WTC11 (cell line): Measurements from ENCODE around the gene TCOF1. TPM values are rescaled to one million over a fixed set of nuclear protein-coding genes. Genes with fewer than 3 reads are reported as not detected.

Experiments used
- AR ChIP-seq: fragments of 250-450 bp; sonication (Bioruptor Pico); IDR thresholded peaks from 2 replicates; pipeline ENCODE4 v1.9.0; 2021; ENCODE audit warnings: mild to moderate bottlenecking
- ELF4 ChIP-seq: sonication (generic); formaldehyde crosslinking; IDR thresholded peaks from 2 replicates; pipeline ENCODE4 v1.8.1; 2022; ENCODE audit warnings: low read depth, mild to moderate bottlenecking, moderate library complexity, missing genetic modification reagents
- FOXJ3 ChIP-seq: sonication (generic); formaldehyde crosslinking; IDR thresholded peaks from 2 replicates; pipeline ENCODE4 v1.9.0; 2021; ENCODE audit warnings: missing genetic modification reagents, mild to moderate bottlenecking, borderline replicate concordance
- GTF2I ChIP-seq: fragments of 250-450 bp; sonication (Bioruptor Pico); conservative IDR thresholded peaks from 2 replicates; pipeline ENCODE4 v1.4.0; 2021; ENCODE audit warnings: mild to moderate bottlenecking
- IRF2 ChIP-seq: sonication (generic); formaldehyde crosslinking; IDR thresholded peaks from 2 replicates; pipeline ENCODE4 v1.8.0; 2022; ENCODE audit warnings: low read depth, missing genetic modification reagents, borderline replicate concordance
- KAT7 ChIP-seq: sonication (generic); formaldehyde crosslinking; IDR thresholded peaks from 2 replicates; pipeline ENCODE4 v1.8.1; 2023; ENCODE audit warnings: missing genetic modification reagents, mild to moderate bottlenecking, borderline replicate concordance
- NR1H2 ChIP-seq: sonication (generic); formaldehyde crosslinking; IDR thresholded peaks from 2 replicates; pipeline ENCODE4 v1.9.0; 2021; ENCODE audit warnings: mild to moderate bottlenecking, moderate library complexity, missing genetic modification reagents
- OVOL2 ChIP-seq: fragments of 250-450 bp; sonication (Bioruptor Pico); IDR thresholded peaks from 2 replicates; pipeline ENCODE4 v1.9.0; 2021; ENCODE audit warnings: mild to moderate bottlenecking, borderline replicate concordance
- PRDM15 ChIP-seq: sonication (generic); formaldehyde crosslinking; IDR thresholded peaks from 2 replicates; pipeline ENCODE4 v1.8.0; 2022; ENCODE audit warnings: missing genetic modification reagents
- PREB ChIP-seq: sonication (generic); formaldehyde crosslinking; IDR thresholded peaks from 2 replicates; pipeline ENCODE4 v1.8.1; 2022; ENCODE audit warnings: mild to moderate bottlenecking, missing genetic modification reagents, moderate library complexity, borderline replicate concordance
- PRRX2 ChIP-seq: fragments of 250-450 bp; sonication (Bioruptor Pico); IDR thresholded peaks from 2 replicates; pipeline ENCODE4 v1.8.0; 2021; ENCODE audit warnings: mild to moderate bottlenecking
- RORB ChIP-seq: fragments of 250-450 bp; sonication (Bioruptor Pico); IDR thresholded peaks from 2 replicates; pipeline ENCODE4 v1.9.0; 2021; ENCODE audit warnings: mild to moderate bottlenecking
- ZNF138 ChIP-seq: sonication (generic); formaldehyde crosslinking; conservative IDR thresholded peaks from 2 replicates; pipeline ENCODE4 v1.8.1; 2022; ENCODE audit warnings: mild to moderate bottlenecking, moderate library complexity, missing genetic modification reagents
- ZNF263 ChIP-seq: sonication (generic); formaldehyde crosslinking; IDR thresholded peaks from 2 replicates; pipeline ENCODE4 v1.8.1; 2022; ENCODE audit warnings: low read depth, mild to moderate bottlenecking, moderate library complexity, missing genetic modification reagents
- ZNF423 ChIP-seq: fragments of 250-450 bp; sonication (Bioruptor Pico); IDR thresholded peaks from 2 replicates; pipeline ENCODE4 v2.1.2; 2022; ENCODE audit warnings: mild to moderate bottlenecking, moderate library complexity
- total RNA-seq: library from RNA; stranded (reverse); gene quantifications from 3 replicates; pipeline ENCODE4 v1.2.3, GENCODE V29; 2021
- TF ChIP-seq, protein P1 (sequence below): sonication (generic); formaldehyde crosslinking; IDR thresholded peaks from 2 replicates; pipeline ENCODE4 v1.8.1; 2023; ENCODE audit warnings: mild to moderate bottlenecking, missing genetic modification reagents, borderline replicate concordance
- TF ChIP-seq, protein P2 (sequence below): sonication (generic); formaldehyde crosslinking; IDR thresholded peaks from 2 replicates; pipeline ENCODE4 v1.8.0; 2023; ENCODE audit warnings: mild to moderate bottlenecking, missing genetic modification reagents
- TF ChIP-seq, protein P3 (sequence below): fragments of 200-600 bp; IDR thresholded peaks from 2 replicates; pipeline ENCODE4 v1.8.0; 2022; ENCODE audit warnings: antibody characterized with exemption

TCOF1 gene
- total RNA-seq, 1 experiment from 2014 or later: 174 TPM

GRCh38 chr5:150412319-150413175 is 55.0 kb downstream of the TCOF1 start, which contains the start of gene CD74 (continued):
- TF ChIP-seq, protein P1, sequence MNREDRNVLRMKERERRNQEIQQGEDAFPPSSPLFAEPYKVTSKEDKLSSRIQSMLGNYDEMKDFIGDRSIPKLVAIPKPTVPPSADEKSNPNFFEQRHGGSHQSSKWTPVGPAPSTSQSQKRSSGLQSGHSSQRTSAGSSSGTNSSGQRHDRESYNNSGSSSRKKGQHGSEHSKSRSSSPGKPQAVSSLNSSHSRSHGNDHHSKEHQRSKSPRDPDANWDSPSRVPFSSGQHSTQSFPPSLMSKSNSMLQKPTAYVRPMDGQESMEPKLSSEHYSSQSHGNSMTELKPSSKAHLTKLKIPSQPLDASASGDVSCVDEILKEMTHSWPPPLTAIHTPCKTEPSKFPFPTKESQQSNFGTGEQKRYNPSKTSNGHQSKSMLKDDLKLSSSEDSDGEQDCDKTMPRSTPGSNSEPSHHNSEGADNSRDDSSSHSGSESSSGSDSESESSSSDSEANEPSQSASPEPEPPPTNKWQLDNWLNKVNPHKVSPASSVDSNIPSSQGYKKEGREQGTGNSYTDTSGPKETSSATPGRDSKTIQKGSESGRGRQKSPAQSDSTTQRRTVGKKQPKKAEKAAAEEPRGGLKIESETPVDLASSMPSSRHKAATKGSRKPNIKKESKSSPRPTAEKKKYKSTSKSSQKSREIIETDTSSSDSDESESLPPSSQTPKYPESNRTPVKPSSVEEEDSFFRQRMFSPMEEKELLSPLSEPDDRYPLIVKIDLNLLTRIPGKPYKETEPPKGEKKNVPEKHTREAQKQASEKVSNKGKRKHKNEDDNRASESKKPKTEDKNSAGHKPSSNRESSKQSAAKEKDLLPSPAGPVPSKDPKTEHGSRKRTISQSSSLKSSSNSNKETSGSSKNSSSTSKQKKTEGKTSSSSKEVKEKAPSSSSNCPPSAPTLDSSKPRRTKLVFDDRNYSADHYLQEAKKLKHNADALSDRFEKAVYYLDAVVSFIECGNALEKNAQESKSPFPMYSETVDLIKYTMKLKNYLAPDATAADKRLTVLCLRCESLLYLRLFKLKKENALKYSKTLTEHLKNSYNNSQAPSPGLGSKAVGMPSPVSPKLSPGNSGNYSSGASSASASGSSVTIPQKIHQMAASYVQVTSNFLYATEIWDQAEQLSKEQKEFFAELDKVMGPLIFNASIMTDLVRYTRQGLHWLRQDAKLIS: no peak
- TF ChIP-seq ZNF423 (CRISPR knock-in tag) (0 out of 2 replicates have a peak, but pooled peaks have one; percentile 32), AR (no peak), GTF2I (CRISPR knock-in tag) (no peak), PRDM15 (CRISPR knock-in tag) (peak; percentile 92), ZNF138 (CRISPR knock-in tag) (no peak), ZNF263 (no peak), KAT7 (CRISPR knock-in tag) (no peak), FOXJ3 (CRISPR knock-in tag) (no peak), RORB (CRISPR knock-in tag) (no peak), ELF4 (no peak), OVOL2 (CRISPR knock-in tag) (no peak), PRRX2 (CRISPR knock-in tag) (no peak), PREB (no peak), IRF2 (CRISPR knock-in tag) (no peak), NR1H2 (CRISPR knock-in tag) (no peak)
- TF ChIP-seq, protein P2, sequence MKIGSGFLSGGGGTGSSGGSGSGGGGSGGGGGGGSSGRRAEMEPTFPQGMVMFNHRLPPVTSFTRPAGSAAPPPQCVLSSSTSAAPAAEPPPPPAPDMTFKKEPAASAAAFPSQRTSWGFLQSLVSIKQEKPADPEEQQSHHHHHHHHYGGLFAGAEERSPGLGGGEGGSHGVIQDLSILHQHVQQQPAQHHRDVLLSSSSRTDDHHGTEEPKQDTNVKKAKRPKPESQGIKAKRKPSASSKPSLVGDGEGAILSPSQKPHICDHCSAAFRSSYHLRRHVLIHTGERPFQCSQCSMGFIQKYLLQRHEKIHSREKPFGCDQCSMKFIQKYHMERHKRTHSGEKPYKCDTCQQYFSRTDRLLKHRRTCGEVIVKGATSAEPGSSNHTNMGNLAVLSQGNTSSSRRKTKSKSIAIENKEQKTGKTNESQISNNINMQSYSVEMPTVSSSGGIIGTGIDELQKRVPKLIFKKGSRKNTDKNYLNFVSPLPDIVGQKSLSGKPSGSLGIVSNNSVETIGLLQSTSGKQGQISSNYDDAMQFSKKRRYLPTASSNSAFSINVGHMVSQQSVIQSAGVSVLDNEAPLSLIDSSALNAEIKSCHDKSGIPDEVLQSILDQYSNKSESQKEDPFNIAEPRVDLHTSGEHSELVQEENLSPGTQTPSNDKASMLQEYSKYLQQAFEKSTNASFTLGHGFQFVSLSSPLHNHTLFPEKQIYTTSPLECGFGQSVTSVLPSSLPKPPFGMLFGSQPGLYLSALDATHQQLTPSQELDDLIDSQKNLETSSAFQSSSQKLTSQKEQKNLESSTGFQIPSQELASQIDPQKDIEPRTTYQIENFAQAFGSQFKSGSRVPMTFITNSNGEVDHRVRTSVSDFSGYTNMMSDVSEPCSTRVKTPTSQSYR (CRISPR knock-in tag): no peak
- TF ChIP-seq, protein P3, sequence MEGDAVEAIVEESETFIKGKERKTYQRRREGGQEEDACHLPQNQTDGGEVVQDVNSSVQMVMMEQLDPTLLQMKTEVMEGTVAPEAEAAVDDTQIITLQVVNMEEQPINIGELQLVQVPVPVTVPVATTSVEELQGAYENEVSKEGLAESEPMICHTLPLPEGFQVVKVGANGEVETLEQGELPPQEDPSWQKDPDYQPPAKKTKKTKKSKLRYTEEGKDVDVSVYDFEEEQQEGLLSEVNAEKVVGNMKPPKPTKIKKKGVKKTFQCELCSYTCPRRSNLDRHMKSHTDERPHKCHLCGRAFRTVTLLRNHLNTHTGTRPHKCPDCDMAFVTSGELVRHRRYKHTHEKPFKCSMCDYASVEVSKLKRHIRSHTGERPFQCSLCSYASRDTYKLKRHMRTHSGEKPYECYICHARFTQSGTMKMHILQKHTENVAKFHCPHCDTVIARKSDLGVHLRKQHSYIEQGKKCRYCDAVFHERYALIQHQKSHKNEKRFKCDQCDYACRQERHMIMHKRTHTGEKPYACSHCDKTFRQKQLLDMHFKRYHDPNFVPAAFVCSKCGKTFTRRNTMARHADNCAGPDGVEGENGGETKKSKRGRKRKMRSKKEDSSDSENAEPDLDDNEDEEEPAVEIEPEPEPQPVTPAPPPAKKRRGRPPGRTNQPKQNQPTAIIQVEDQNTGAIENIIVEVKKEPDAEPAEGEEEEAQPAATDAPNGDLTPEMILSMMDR: no peak
